Gastrocnemius medialis (tissue), 4 donors: ENCODE results near the gene DUOXA2.

Source experiments
- POLR2A ChIP-seq, 2 donors: fragments of 450-650 bp; IDR thresholded peaks; one replicate each; pipeline ENCODE4 v1.6.1; 2017; ENCODE audit warnings: antibody characterized with exemption in 2 of 2, mild to moderate bottlenecking in 2 of 2, moderate library complexity in 2 of 2
- TF ChIP-seq, protein P1 (sequence below), 5 experiments: fragments of 450-650 bp in 3 of 5; fragments of 200-600 bp in 2 of 5; sonication (generic) in 2 of 5; IDR thresholded peaks in 4 of 5; conservative IDR thresholded peaks in 1 of 5; 1 replicate in 4 of 5; 2 replicates in 1 of 5; pipeline ENCODE4 v1.5.1; 2016 to 2019; ENCODE audit warnings: antibody characterized with exemption in 5 of 5, mild to moderate bottlenecking in 3 of 5, moderate library complexity in 3 of 5

DNA sequence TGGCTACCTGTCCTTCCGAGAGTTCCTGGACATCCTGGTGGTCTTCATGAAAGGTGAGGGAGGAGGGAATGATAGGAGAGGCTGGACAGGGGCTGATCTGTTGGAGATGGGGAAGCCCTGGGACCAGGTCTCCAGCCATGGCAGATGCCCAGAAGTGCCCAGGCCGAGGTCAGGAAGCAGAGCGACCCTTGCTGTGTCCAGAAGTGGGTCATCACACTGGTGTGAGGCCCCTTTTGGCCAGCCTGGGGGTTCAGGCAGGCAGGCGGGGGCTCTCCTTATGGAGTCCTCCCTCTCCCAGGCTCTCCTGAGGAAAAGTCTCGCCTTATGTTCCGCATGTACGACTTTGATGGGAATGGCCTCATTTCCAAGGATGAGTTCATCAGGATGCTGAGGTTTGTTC is 33.5 kb downstream of the DUOXA2 start:
- TF ChIP-seq, protein P1, sequence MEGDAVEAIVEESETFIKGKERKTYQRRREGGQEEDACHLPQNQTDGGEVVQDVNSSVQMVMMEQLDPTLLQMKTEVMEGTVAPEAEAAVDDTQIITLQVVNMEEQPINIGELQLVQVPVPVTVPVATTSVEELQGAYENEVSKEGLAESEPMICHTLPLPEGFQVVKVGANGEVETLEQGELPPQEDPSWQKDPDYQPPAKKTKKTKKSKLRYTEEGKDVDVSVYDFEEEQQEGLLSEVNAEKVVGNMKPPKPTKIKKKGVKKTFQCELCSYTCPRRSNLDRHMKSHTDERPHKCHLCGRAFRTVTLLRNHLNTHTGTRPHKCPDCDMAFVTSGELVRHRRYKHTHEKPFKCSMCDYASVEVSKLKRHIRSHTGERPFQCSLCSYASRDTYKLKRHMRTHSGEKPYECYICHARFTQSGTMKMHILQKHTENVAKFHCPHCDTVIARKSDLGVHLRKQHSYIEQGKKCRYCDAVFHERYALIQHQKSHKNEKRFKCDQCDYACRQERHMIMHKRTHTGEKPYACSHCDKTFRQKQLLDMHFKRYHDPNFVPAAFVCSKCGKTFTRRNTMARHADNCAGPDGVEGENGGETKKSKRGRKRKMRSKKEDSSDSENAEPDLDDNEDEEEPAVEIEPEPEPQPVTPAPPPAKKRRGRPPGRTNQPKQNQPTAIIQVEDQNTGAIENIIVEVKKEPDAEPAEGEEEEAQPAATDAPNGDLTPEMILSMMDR (IDR thresholded peaks at IDR 0.05 in 4 of 5, conservative IDR thresholded peaks at IDR 0.05 in 1 of 5), result no peak
- TF ChIP-seq POLR2A (IDR thresholded peaks at IDR 0.05), result no peak
